ENCODE data around the gene INAFM1.

- TF ChIP-seq POLR2A (IDR thresholded peaks at IDR 0.05; ENCODE audit: low read length) (peak; percentile 33), GATA1 (IDR thresholded peaks at IDR 0.05; ENCODE audit: low read depth, low read length) (no peak)
These were observed at the start of gene INAFM1 for GRCh38 chr19:47274071-47274890.
